Measurements from ENCODE around the gene DAB1.

Gene DAB1

DNA sequence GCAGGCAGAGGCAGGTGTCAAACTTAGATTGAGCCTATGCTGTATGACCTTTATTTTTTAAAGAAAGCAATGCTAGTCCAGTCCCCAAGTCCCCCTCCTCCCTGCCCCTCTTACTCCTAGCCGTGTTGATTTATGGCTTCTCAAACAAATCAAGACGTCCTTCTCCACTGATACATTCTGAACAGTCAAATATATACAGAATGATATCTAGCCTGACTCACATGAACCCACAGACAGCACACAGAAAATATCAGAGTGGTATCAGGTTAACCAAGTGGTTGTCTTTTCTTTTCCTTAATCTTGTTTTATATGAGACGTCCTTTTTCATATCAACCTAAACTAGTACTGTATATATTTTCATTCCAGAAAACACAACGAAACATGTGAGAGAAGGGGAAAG is 13.4 kb downstream of the DAB1 start:
- no peak for DNase-seq

DNA sequence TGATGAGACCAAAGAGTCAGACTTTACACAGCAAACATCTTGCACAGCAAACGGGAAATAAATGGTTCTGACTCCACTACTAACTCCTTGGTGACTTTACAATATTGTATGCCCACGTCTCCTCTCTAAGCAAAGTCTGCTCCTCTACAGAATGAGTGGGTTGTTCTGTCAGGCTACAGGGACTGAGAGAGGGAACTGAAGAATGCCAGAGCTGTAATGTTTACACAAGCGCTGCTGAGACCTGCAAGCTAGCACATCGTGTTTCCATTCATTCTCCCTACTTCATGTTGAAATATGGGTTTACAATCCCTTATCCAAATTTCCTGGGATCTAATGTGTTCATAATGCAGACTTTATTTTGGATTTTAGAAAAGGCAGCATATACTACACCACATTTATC is 15.9 kb downstream of the DAB1 start:
- DNase-seq, result no peak

DNA sequence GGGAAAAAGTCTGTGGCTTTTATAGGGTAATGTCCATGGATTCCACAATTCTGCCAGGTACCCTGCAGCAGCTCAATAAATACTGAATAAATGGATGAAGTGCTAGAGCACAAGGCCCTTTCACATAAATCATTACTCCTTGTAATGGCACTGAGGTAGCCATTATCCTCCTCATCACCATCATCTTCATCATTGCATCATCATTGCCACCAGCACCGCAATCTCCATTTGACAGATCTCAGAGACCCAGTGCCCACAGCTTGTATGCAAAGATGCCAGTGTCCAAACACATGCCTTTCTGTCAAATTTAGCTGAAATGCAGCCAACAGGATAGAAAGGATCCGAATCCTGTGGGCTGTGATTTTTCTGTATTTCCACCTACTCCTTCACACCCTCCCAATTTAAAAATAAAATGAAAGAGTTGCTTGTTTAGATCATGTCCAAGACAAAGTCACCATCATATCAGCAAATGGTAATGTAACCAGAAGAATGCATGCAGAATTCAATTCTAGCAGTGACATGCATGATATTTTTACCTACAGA is 17.4 kb downstream of the DAB1 start:
- DNase-seq, result no peak

DNA sequence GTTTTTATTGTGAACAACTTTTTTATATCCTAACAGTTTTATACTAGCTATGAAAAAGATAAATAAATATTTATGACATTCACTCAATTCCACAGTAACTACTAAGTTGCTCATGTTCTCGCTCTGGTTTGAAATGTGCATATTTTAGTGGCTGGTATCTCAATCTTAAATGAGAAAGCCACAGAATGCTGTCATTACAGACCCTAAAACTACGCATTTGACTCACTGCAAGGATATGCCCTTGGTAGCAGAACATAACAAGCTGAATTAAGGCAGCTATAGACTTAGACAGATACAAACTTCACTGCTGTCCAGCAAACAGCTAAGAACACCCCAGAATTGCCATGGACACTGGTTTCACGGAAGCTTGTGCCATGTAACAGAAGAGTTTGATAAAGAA is 19.0 kb downstream of the DAB1 start:
- DNase-seq, result no peak

DNA sequence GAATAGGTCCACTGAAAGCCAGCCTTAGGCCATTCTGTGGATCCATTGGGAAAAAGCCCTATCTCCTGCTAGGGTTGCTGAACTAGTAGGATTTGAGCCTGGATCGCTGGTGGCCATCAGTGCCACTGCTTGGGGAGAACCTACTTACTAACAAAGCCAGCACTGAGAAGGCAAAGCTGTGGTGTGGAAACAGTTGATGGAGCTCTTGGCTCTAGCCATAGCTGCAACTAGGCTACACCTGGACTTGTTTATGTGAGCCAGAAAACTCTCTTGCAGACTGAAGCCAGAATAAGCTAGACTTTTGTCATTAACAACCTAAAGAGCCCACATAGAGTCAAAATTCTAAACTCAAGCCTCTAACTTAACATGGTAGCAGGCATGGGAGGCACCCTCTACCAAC is 20.7 kb downstream of the DAB1 start:
- no peak for DNase-seq

DNA sequence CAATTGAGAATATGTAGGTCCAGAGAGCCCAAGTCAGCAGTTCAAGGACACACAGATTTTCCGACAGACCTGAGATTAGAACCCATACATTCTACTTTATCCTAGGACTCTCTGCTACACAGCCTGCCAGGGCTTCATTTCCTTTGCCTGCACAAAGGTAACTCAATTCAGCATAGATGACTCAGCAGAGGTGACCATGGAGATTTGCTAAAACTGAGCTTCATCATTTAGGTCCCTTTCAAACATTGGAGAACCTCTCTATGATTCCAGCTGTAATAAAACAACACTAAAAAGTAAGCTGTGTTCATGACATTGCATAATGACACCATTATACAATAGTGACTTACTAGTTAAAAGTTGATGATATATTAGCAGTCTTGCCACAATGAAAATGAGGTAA is 22.2 kb downstream of the DAB1 start:
- DNase-seq, result no peak

DNA sequence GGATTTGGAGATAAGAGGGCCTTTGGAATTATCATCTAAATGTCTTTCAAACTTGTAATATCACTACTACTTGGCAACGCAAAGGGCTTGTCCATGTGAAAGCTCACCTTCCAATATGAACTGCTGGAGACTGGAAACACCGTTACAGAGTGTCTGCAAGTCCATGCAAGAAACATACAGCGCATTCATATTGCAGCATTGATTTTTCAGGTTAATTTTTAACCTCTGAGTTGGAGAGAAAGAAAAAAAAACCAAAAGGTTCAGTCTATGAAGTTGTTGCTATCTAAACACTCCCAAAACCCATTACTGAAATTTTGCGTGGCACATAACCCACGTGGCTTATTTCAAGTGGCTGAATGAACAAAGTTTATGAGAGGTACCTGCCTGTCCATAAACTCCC is 23.8 kb downstream of the DAB1 start:
- no peak for DNase-seq

DNA sequence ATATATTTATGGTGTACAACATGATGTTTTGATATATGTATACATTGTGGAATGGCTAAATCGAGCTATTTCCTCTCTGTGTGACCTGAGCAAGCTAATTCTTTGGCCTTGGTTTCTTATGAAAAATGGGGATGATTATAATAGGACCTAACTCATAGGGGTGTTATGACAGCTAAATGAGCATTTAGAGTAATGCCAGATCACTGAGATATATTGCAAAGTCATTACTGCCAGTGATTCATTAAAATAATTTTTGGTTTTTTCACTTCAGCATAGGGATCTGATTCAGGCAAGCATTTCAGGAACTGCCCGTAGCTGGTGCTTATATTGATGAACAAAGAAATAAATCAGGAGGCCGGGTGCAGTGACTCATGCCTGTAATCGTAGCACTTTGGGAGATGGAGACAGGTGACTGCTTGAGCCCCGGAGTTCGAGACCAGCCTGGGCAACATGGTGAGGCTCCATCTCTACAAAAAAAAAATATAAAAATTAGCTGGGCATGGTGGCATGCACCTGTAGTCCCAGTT is 30.7 kb downstream of the DAB1 start:
- no peak for DNase-seq

DNA sequence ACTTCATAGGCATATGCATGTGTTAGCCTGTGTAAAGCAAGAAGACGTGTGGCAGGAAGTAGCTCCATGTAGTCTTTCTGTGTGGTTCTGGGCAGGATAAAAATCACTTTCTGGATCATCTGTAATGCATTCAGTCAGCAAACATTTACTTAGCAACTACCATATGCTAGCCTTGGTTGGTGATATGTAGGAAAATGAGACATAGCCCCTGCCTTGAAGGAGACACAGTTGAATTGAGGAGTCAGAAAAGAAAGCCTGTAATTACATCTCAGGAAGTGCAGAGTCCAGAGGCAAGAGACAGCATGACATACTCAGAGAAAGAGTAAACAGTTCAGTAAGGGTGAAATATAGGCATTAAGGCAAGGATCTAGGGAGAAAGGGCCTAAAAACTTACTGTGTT is 38.5 kb downstream of the DAB1 start:
- DNase-seq, result no peak

DNA sequence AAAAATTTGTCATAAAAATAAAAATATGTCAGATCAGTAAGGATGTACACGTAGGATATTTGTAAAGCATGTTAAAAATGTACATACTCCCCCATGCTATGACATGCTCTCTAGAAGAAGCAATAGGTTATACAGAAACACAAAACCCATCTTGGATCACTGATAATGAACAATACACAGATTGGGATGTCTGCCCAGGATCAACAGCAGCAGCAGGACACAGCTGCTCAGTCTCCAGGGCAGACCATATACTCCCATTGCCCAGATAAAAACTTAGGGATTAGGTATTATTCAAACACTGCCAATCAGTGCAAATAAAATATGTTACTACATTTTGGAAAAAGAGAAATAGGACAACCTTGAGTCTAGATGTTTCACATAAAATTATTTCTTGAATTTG is 39.0 kb downstream of the DAB1 start:
- DNase-seq, result no peak

DNA sequence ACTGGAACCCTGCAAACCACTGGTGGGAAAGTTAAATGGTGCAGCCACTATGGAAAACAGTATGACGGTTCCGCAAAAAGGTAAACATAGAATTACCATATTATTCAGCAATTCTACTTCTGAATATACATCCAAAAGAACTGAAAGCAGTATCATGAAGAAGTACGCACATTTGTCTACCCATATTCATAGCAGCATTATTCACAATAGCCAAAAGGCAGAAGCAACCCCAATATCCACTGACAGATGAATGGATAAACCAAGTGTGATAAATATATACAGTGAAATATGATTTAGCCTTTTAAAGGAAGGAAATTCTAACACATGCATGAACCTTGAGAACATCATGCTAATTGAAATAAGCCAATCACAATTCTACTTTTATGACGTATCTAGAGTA is 39.6 kb downstream of the DAB1 start:
- no peak for DNase-seq

DNA sequence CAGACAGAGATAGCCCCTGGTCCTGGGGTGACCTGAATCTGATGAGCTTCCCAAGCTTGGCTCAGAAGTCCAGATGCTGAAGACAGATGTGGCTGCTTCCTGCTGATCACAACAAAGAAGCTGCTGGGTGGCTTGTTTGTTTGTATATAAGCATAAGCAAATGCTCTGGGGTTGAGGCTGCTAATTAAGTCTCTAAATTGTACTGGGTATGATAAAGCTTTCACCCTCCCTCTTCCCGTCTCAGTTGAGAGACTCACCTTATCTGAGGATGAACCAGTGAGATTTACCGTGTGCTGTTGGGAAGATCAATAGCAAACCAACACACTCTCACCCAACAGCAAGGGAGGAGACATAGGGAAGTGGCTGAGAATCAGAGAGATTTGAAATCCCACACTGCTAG is 42.0 kb downstream of the DAB1 start:
- no peak for DNase-seq

DNA sequence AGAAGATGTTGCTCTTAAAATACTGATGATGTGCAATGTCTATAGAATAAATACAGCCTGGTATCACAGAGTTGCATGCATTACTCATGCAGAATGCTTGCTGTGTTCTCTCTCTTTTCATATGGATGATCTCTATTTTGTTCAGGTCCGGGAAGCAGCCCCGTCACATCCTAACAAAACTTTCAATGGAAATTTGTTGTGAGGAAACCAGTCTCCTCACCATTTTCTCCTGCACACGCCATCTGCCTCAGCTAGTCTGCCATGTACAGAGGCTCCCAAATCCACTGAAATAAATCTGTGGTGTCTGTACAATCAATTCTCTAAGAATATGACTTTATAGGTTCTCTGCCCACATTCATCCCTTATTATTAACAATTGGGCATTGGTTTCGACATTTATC is 42.4 kb downstream of the DAB1 start:
- DNase-seq, result no peak

DNA sequence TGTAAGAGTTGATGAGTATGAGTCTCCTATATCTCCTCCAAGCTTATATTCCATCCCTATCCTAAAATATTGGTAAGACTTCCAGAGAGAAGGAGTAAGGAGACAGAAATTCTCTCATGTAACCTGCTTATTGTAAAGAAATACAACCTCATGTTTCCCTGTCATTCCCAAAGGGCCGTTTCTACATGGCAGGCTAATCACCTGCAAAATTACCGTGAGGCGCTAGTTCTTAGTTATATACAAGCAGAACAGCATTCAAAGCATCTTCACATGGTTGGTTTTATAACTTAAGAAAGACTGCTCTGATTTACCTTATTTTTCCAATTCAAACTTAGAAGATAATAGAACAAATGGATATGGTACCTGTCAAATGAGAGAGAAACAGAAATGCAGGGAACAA is 42.9 kb downstream of the DAB1 start:
- DNase-seq, result no peak

DNA sequence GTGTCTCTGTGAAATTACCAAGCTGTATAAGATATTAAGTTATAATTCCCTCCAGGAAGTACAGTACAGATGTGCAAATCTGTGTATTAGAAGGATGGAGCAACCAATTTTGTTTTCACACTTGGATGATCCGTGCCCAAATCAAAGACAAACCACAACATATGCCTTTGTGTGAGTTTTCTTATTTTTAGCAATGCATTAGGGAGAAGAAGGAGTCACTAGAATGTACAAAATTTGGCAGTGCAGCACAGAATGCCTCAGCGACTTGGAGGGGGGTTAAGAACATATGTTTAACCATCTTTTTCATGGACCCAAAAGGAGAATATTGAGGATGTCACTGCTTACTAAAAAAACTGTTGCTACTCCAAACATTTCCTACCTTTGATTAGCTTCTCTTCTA is 45.3 kb downstream of the DAB1 start:
- DNase-seq, result no peak

DNA sequence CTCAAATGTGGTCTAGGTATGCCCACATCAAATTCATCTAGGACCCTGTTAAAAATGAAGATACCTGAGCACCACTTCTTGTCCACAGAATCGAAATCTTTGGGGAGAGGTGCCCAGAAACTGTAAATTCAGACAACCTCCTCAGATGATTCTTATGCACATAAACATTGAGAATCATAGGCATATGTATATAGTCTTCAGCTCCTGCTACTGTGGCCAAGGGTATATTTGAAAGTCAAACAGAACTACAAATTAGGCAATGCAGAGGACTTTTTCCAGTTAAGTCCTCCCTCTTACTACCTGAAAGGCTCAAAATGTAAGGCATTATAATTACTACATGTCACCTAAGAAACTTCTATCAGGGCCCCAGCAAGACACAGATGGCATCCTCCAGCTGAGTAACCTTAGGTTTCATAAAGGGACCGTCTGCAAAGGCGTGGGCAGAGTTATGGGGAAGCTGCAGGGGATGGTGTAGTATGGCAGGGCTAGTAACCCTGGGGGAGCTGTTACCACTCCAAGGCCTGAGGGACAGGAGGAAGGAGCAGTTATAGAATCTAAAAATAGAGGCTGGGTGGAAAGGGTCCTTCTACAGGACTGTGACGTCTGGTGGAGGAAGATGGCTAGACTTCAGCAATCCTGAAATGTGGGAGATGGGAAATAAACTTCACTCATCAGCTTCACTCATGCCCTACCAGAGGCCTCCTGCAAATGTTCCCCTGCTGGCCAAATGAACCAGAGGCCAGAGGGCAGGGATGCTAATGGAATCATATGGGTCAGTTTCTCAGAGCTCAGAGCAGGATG is 46.3 kb downstream of the DAB1 start:
- DNase-seq, result no peak

DNA sequence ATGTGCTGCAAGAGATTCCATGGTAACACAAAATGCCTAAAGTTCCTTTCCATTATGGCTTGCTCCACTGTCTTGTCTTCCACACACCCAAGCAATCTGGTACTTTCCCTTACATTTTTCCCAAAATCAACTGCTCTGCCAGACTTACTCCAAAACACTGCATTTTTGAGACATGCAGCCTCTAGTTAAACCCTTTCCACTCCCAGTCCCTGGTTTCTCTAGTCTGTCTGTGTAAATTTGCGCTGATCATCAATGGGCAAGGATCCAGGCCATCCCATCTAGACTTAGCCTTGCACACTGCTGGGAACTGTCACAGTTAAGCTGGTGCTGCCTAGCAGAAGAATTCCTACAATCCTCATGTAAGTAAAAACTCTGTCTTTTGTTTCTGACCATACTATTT is 47.8 kb downstream of the DAB1 start:
- no peak for DNase-seq

DNA sequence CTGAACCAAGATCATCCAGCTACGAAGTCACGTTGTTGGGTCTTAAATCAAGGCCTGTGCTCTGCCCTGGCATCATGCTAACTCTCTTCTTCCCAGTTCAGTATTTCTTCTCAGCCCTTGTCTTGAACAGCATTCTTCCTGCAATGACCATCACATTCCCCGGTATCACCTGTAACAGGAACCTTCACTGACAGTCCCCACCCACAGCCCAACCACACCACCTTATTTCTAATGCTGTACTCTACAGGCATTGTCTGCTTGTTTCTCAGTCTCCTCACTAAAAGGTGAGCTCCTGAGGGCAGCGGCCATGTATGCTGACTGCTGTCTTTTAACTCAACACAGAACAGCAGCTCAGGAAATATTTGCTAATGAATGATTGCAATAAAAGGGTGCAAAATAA is 54.0 kb downstream of the DAB1 start:
- DNase-seq, result no peak

DNA sequence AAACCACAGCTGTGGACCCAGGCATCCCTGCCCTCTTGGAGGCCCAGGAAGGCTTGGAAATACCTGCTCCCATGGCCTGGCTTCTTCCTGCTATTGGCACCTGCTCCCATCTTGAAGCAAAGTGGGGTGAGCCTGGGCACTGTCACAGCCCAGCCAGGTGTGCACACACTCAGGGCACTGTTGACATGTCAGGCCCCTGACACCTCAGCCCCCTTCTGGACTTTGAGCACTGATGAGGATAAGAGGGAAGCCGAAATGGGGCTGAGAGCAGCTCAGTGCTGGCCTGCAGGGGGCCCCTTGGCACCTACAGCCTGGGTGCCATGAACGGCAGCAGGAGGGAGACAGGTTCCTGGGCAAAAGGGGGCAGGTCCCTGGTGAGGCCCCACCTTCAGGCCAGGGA is 55.9 kb downstream of the DAB1 start:
- DNase-seq, result no peak

DNA sequence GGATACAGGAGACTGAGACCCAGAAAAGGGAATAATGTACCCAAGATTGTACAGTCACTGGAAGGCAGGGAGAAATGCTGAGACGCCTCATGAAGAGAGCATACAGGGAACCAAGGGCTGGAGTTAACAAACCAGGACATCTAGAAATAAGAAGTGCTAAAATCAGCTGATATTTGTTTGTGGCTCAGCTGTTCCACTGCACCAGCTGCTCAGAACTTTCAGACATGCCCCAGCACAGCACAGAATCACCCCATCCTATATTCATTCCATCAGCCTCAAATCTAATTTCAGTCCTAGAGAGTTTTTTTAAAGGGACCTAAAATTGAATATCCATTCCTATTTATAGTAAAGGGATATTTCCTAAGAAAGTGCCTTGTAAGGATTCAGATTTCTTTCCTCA is 60.2 kb downstream of the DAB1 start:
- no peak for DNase-seq

DNA sequence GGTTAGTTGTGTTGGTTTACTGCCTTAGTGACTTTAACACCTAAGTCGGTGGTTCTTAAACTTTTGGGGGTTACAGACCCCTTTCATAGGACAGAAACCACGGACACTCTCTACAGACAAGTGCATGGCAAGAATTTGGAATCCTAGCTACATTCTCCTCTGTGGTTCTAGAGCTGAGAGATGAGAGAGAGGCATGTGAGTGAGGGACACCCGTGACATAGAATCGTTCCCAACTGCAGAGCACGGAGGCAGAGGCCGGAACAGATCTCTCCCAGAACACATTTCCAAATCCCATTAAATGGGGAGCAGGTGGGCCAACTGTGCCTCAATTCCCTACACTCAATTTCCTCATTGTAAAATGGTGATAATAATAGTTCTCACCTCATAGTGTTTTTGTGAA is 60.7 kb downstream of the DAB1 start:
- DNase-seq, result no peak

DNA sequence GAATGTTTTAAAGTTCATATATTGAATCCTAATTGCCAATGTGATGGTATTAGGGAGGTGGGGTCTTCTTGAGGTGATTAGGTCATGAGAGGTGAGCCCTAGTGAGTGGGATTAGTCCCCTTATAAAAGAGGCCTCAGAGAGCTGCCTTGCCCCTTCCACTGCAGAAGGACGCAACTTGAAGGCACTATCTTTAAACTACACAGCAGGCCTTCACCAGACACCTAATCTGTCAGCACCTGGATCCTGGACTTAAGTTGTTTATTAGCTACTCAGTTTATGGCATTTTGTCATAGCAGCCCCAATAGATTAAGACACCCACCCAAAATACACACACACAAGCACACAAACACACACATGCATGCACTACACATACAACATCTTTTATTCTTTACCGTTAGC is 61.4 kb downstream of the DAB1 start:
- DNase-seq, result no peak

DNA sequence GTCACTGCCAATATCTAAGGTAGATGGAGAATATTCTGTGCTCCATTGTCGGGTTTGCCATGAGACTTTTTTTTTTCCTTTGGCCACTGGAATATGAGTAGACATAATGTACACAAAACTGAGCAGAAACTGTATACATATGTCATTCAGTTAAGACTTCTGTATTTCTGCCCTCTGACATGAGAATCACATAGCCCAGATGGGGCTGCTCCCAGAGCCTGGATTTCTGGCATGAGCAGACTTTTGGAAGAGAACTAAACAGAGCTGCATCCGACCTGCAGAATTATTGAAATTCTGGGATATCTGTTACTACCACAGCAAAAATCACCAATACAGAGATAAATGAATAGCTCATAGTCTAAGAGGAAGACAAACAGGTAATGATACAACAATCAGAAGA is 62.3 kb downstream of the DAB1 start:
- DNase-seq, result no peak

DNA sequence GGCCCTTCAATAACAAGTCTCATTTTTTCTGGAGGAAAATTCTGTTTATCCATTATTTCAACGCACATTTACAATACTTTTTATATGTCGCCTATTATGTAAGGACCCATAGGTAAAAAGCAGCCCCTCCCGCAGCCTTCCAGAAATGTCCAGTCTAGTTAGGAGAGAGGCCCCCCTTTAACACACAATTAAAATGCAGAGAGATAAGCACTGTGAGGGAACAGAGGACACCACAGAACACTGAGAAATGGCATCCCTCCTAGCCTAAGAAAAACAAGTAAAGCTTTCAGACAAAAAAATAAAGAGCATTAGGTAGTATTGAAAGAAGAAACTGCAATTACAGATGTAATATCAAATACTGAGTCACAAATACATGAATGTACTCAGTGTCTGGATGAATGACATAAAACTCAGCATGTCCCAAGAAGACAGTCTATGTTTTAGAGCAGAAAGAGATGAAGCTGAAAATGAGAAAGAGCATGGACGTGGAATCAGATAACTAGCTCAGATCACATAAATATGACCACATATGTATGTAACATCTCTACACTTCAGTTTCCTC is 62.9 kb downstream of the DAB1 start:
- DNase-seq, result no peak

DNA sequence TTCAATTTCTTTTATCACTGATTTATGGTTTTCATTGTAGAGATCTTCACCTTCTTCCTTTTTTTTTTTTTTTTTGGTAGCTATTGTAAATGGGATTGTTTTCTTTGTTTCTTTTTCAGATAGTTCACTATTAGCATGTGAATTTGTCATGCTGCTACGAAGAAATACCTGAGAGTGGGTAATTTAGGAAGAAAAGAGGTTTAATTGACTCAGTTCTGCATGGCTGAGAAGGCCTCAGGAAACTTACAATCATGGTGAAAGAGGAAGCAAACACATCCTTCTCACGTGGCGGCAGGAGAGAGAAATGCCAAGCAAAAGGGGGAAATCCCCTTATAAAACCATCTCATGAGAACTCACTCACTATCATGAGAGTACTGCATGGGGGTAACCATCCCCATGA is 66.4 kb downstream of the DAB1 start:
- DNase-seq, result no peak
